A549 (cell line): Measurements from ENCODE around the gene CAMTA1.

Experiments used
- CEBPB ChIP-seq, 2 experiments: fragments of >200 bp in 1 of 2; sonication (Bioruptor Twin) in 1 of 2; formaldehyde crosslinking in 1 of 2; IDR thresholded peaks; 2 replicates each; pipeline ENCODE4 v1.6.1; 2012 to 2016
- CHD4 ChIP-seq: fragments of 200-600 bp; sonication (generic); IDR thresholded peaks from 2 replicates; pipeline ENCODE4 v1.6.1; 2016; ENCODE audit warnings: antibody characterized with exemption, mild to moderate bottlenecking, borderline replicate concordance
- EP300 ChIP-seq, 2 experiments: fragments of >200 bp; sonication (Bioruptor Twin); formaldehyde crosslinking; IDR thresholded peaks; 2 replicates in 1 of 2; 3 replicates in 1 of 2; pipeline ENCODE4 v1.6.1; 2016 to 2017
- HOXB5 ChIP-seq: fragments of 250-450 bp; sonication (Bioruptor Pico); IDR thresholded peaks from 2 replicates; pipeline ENCODE4 v1.5.0; 2020; ENCODE audit warnings: mild to moderate bottlenecking, moderate library complexity
- JUN ChIP-seq, 2 experiments: fragments of >200 bp; sonication (Bioruptor Twin); formaldehyde crosslinking; IDR thresholded peaks; 2 replicates in 1 of 2; 3 replicates in 1 of 2; pipeline ENCODE4 v1.6.1; 2016 to 2017
- MAFK ChIP-seq: fragments of 450-650 bp; IDR thresholded peaks from 2 replicates; pipeline ENCODE4 v1.6.1; 2014; ENCODE audit not compliant: partially characterized antibody
- POLR2A ChIP-seq: IDR thresholded peaks from 2 replicates; pipeline ENCODE4 v1.6.1; 2012; ENCODE audit warnings: mild to moderate bottlenecking, low read length
- RCOR1 ChIP-seq: fragments of 150-350 bp; IDR thresholded peaks from 2 replicates; pipeline ENCODE4 v1.6.1; 2014; ENCODE audit warnings: antibody characterized with exemption, low read length, low read depth
- RFX5 ChIP-seq: fragments of 450-650 bp; IDR thresholded peaks from 2 replicates; pipeline ENCODE4 v1.7.1; 2014; ENCODE audit warnings: antibody characterized with exemption, mild to moderate bottlenecking, moderate library complexity
- TP53 ChIP-seq: fragments of 250-450 bp; sonication (Bioruptor Pico); IDR thresholded peaks from 2 replicates; pipeline ENCODE4 v1.5.0; 2021; ENCODE audit warnings: mild to moderate bottlenecking, moderate library complexity
- TF ChIP-seq, protein P1 (sequence below): fragments of >200 bp; sonication (Bioruptor Twin); formaldehyde crosslinking; IDR thresholded peaks from 3 replicates; pipeline ENCODE4 v1.5.1; 2016
- TF ChIP-seq, protein P2 (sequence below): fragments of 200-600 bp; sonication (generic); IDR thresholded peaks from 2 replicates; pipeline ENCODE4 v1.6.1; 2016; ENCODE audit warnings: antibody characterized with exemption, mild to moderate bottlenecking, moderate library complexity

DNA sequence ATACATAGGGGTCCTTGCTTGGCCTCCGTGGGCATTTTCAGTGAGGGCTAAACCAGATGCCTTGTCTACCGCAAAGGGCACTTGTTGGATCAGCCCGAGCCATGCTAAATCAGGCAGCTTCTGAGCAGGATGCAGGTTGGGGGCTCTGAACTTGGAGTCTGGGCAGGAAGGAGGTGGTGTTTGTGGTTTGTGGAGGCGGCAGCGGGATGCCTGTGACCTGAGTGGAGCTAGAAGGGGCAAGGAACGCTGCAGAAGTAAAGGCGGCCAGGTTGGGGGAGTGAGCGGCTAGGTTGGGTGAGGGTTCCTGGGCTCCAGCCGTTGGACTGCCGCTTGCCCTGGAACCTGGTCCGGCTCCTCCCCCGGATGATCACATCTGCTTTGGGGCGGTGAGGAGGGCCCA is 183.9 kb downstream of the CAMTA1 start:
- TF ChIP-seq EP300 (IDR thresholded peaks at IDR 0.05) (no peak), CHD4 (no peak), TP53 (CRISPR knock-in tag) (no peak), CEBPB (IDR thresholded peaks at IDR 0.05) (no peak), POLR2A (no peak), JUN (IDR thresholded peaks at IDR 0.05) (no peak), RCOR1 (no peak), MAFK (no peak), RFX5 (no peak), HOXB5 (CRISPR knock-in tag) (no peak)
- TF ChIP-seq, protein P1, sequence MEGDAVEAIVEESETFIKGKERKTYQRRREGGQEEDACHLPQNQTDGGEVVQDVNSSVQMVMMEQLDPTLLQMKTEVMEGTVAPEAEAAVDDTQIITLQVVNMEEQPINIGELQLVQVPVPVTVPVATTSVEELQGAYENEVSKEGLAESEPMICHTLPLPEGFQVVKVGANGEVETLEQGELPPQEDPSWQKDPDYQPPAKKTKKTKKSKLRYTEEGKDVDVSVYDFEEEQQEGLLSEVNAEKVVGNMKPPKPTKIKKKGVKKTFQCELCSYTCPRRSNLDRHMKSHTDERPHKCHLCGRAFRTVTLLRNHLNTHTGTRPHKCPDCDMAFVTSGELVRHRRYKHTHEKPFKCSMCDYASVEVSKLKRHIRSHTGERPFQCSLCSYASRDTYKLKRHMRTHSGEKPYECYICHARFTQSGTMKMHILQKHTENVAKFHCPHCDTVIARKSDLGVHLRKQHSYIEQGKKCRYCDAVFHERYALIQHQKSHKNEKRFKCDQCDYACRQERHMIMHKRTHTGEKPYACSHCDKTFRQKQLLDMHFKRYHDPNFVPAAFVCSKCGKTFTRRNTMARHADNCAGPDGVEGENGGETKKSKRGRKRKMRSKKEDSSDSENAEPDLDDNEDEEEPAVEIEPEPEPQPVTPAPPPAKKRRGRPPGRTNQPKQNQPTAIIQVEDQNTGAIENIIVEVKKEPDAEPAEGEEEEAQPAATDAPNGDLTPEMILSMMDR, result no peak
- TF ChIP-seq, protein P2, sequence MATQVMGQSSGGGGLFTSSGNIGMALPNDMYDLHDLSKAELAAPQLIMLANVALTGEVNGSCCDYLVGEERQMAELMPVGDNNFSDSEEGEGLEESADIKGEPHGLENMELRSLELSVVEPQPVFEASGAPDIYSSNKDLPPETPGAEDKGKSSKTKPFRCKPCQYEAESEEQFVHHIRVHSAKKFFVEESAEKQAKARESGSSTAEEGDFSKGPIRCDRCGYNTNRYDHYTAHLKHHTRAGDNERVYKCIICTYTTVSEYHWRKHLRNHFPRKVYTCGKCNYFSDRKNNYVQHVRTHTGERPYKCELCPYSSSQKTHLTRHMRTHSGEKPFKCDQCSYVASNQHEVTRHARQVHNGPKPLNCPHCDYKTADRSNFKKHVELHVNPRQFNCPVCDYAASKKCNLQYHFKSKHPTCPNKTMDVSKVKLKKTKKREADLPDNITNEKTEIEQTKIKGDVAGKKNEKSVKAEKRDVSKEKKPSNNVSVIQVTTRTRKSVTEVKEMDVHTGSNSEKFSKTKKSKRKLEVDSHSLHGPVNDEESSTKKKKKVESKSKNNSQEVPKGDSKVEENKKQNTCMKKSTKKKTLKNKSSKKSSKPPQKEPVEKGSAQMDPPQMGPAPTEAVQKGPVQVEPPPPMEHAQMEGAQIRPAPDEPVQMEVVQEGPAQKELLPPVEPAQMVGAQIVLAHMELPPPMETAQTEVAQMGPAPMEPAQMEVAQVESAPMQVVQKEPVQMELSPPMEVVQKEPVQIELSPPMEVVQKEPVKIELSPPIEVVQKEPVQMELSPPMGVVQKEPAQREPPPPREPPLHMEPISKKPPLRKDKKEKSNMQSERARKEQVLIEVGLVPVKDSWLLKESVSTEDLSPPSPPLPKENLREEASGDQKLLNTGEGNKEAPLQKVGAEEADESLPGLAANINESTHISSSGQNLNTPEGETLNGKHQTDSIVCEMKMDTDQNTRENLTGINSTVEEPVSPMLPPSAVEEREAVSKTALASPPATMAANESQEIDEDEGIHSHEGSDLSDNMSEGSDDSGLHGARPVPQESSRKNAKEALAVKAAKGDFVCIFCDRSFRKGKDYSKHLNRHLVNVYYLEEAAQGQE, result no peak
